Sigmoid colon (tissue), 4 donors: ENCODE results near the gene EN2.

ENCODE experiments used
- EP300 ChIP-seq, 4 donors: sonication (generic); formaldehyde crosslinking; IDR thresholded peaks; one replicate each; pipeline ENCODE4 v1.6.1; 2017; ENCODE audit warnings: antibody characterized with exemption in 4 of 4
- POLR2AphosphoS5 ChIP-seq, 4 donors: sonication (generic); formaldehyde crosslinking; IDR thresholded peaks; one replicate each; pipeline ENCODE4 v1.6.1; 2017; ENCODE audit warnings: antibody characterized with exemption in 4 of 4
- TF ChIP-seq, protein P1 (sequence below), 4 experiments: fragments of 450-650 bp in 3 of 4; fragments of 200-600 bp in 1 of 4; IDR thresholded peaks; one replicate each; pipeline ENCODE4 v1.5.1; 2016 to 2019; ENCODE audit warnings: antibody characterized with exemption in 4 of 4, mild to moderate bottlenecking in 3 of 4, moderate library complexity in 2 of 4

- TF ChIP-seq, protein P1, sequence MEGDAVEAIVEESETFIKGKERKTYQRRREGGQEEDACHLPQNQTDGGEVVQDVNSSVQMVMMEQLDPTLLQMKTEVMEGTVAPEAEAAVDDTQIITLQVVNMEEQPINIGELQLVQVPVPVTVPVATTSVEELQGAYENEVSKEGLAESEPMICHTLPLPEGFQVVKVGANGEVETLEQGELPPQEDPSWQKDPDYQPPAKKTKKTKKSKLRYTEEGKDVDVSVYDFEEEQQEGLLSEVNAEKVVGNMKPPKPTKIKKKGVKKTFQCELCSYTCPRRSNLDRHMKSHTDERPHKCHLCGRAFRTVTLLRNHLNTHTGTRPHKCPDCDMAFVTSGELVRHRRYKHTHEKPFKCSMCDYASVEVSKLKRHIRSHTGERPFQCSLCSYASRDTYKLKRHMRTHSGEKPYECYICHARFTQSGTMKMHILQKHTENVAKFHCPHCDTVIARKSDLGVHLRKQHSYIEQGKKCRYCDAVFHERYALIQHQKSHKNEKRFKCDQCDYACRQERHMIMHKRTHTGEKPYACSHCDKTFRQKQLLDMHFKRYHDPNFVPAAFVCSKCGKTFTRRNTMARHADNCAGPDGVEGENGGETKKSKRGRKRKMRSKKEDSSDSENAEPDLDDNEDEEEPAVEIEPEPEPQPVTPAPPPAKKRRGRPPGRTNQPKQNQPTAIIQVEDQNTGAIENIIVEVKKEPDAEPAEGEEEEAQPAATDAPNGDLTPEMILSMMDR (IDR thresholded peaks at IDR 0.05) = no peak
- TF ChIP-seq POLR2AphosphoS5 (IDR thresholded peaks at IDR 0.05) = no peak
- no peak for TF ChIP-seq EP300 (IDR thresholded peaks at IDR 0.05)
These were observed 29.6 kb upstream of the EN2 start for GRCh38 chr7:155428171-155428834.
